Measurements from ENCODE around the gene ZBTB7A.

ZBTB7A gene

DNA sequence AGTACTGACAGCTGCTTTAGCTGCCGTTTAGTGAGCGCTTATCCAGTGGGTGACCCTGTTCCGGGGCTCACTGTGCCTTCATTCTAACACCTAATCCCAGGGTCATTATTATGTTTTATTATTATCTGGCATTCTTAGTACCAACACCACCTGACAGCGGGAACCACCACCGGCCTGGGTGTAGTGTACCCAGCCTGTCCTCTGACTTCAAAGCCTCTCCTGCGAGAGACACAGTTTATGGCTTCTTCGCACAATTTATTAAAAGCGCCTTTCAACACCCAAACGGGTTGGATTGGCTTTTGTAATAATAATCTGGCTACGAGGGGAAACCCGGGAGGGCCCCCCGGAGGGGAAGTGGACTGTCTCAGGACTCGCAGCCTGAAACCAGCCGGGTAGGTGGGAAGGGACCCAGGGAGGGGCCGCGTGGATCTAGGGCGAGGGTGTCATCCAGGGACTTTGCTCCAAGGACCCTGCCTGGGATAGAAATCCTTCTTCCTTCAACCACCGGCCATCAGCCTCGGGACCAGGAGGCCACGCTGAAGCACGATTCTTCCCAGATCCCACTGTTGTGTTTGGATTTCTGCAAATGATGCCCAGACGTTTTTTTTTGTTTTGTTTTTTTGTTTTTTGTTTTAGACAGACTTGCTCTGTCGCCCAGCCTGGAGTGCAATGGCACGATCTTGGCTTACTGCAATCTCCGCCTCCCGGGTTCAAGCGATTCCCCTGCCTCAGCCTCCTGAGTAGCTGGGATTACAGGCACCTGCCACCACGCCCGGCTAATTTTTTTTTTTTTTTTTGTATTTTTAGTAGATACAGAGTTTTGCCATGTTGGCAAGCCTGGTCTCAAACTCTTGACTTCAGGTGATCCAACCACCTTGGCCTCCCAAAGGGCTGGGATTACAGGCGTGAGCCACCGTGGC lies 1.6 kb upstream of the ZBTB7A start:
- DNase-seq (ENCODE audit: low read depth) = no peak
- TF ChIP-seq, protein P1, sequence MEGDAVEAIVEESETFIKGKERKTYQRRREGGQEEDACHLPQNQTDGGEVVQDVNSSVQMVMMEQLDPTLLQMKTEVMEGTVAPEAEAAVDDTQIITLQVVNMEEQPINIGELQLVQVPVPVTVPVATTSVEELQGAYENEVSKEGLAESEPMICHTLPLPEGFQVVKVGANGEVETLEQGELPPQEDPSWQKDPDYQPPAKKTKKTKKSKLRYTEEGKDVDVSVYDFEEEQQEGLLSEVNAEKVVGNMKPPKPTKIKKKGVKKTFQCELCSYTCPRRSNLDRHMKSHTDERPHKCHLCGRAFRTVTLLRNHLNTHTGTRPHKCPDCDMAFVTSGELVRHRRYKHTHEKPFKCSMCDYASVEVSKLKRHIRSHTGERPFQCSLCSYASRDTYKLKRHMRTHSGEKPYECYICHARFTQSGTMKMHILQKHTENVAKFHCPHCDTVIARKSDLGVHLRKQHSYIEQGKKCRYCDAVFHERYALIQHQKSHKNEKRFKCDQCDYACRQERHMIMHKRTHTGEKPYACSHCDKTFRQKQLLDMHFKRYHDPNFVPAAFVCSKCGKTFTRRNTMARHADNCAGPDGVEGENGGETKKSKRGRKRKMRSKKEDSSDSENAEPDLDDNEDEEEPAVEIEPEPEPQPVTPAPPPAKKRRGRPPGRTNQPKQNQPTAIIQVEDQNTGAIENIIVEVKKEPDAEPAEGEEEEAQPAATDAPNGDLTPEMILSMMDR (conservative IDR thresholded peaks at IDR 0.05; ENCODE audit: control insufficient read depth, insufficient read depth, low read depth, low read length) = no peak
- H3K4me3 ChIP-seq (ENCODE audit: control insufficient read depth, low read depth, low read length) = peak overlapping the region; percentile 3

DNA sequence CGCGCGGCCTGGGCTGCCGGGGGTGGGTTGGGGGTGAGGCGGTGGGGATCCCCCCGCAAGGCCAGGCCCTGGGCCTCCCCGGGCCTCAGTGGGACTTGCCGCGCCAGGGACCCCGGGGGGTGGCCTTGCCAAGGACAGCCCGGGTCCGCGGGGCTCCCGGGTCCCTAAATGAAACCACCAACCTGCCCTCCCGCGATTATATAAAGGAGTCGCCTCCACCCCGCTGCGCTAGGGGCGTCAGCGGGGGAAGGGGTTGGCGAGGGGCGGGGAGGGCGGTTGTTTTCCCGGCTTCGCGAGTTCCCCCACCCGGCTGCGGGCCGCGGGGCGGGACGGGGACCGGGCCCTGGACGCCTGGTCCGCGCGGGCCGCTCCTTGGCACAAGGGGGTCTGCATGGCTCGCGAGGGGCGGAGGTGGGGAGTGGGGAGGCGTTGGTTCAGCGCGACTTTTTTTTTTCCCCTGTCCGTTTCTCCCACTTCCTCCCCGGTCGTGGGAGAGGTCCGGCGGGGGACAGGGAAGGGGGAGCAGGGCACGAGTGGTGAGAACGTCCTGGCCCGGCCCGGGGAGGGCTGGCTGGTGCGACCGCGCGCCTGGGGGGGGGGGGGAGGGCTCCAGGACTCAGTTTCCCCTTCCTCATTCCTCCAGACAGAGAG lies 822 bp upstream of the ZBTB7A start:
- DNase-seq (ENCODE audit: low read depth) = no peak
- TF ChIP-seq, protein P1 (conservative IDR thresholded peaks at IDR 0.05; ENCODE audit: control insufficient read depth, insufficient read depth, low read depth, low read length) = no peak
- H3K4me3 ChIP-seq (ENCODE audit: control insufficient read depth, low read depth, low read length) = peak overlapping the region; percentile 34

DNA sequence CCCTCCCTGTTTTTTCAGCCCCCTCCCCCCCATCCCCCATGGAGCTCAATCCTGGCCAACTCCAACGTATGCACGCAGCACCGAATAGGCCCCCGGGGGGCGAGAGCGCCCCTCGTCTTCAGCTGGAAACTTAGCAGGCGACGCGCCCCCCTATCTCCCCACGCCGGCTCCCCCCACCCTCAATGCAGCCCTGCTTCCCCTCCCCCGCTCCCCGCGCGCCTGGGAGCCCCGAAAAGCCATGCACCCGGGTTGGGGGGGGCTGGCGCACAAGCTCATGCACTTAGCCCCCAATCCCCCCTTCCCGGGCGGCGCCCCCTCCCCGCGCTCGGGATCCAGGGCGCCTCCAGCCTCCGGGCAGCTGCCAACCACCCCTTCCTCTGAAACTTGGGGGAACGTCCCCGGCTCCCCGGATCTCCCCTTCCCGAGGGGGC lies 508 bp downstream of the ZBTB7A start:
- TF ChIP-seq, protein P1 (conservative IDR thresholded peaks at IDR 0.05; ENCODE audit: control insufficient read depth, insufficient read depth, low read depth, low read length) = no peak
- peak overlapping the region; percentile 68 for H3K4me3 ChIP-seq (ENCODE audit: control insufficient read depth, low read depth, low read length)
- no peak for DNase-seq (ENCODE audit: low read depth)

DNA sequence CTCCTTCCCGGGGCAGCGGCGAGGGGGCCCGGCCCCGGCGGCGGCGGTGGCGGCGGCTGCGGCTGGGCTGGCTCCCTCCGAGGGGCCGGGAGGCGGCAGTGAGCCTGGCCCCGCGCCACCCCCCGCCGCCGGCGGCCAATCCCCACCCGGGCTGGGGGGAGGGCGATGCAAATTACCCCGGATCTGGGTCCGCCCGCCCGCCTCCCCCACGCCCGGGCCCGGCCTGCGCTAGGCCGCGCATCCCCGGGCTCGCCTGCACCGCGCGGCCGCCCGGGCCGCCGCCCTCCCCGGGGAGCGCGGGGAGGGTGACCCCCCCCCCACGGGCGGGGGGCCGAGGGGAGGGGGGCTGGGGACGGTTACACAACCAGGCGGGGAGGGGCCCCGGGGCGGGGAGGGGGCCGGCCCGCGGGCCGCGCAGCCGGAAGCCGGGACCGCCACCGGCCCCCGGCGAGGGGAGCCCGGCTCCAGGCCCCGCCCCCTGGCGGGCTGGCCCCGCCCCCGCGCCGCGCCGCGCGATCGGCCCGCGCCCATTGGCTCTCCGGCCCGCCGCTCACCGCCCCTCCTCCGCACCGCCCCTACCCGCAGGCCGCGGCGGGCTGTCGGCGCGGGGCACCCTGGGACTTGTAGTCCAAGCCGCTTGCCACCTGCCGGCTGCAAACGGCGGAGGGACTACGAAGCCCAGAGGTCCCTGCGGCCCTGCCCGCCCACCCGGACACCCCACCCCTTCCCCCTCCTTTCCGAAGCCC lies 1.1 kb downstream of the ZBTB7A start:
- TF ChIP-seq, protein P1 (conservative IDR thresholded peaks at IDR 0.05; ENCODE audit: control insufficient read depth, insufficient read depth, low read depth, low read length) = no peak
- peak; percentile 96 for DNase-seq (ENCODE audit: low read depth)
- H3K4me3 ChIP-seq (ENCODE audit: control insufficient read depth, low read depth, low read length) = peak overlapping the region; percentile 68

DNA sequence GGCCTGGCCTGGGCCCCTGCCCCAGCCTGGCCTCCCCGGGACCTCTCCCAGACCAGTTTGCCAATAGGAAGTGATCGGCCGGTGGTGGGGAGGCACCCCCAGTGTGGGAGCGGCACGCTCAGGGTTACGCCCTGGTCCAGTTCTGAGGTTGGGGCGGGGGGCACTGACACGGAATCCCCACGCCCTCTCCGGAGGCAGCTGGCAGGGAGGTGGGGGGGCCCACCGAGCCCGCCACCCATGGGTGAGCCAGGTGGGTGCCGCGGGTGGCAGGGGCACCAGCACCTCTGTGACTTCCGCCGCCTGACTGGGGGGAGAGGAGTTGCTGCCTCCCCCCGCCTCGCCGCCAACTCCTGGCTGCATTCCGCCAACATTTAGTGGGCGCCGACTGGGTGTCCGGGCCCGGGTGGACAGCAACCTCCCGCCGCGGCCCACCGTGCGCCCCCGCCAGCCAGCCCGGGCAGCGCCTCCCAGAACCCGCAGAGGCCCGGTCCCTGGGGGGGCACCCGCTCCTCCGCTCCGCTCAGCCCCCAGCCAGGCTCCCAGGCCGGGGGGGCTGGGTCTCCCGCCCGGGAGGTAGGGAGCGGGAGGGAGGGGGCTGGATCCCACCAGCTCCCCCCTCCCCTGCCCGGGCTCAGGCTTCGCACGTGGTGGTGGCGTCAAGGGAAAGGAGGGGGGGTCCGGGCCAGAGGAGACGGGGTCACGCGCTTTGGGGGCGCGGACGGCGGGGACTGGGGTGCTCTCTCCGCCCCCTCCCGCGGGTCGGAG lies 2.0 kb downstream of the ZBTB7A start:
- peak; percentile 41 for DNase-seq (ENCODE audit: low read depth)
- TF ChIP-seq, protein P1 (conservative IDR thresholded peaks at IDR 0.05; ENCODE audit: control insufficient read depth, insufficient read depth, low read depth, low read length) = no peak
- peak overlapping the region; percentile 73 for H3K4me3 ChIP-seq (ENCODE audit: control insufficient read depth, low read depth, low read length)

DNA sequence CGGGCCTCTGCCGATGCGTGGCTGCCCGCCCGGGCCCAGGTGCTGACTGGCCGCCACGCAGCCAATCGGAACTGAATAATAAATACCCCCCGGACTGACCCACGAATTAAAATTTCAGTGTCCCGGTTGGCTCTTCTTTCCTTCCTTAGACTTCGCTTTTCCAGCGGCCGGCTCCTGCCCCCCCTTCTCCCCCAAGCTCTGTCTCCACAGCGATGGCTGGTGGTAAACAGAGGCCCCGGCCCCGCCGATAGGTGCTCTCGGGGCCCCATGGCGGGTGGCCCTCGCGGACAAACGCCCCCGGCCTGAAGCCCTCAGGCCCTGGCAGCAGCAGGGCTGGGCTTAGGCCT lies 2.6 kb downstream of the ZBTB7A start:
- peak overlapping the region; percentile 73 for H3K4me3 ChIP-seq (ENCODE audit: control insufficient read depth, low read depth, low read length)
- DNase-seq (ENCODE audit: low read depth) = peak; percentile 31
- TF ChIP-seq, protein P1 (conservative IDR thresholded peaks at IDR 0.05; ENCODE audit: control insufficient read depth, insufficient read depth, low read depth, low read length) = no peak
